GM10266 (cell line): ENCODE results near the gene FNDC5.

ENCODE experiments used
- DNase-seq: peaks from one replicate; pipeline ENCODE4 v3.0.0; 2012; ENCODE audit errors: extremely low spot score
- CTCF ChIP-seq: IDR thresholded peaks from 2 replicates; pipeline ENCODE4 v1.5.1; 2012; ENCODE audit warnings: mild to moderate bottlenecking, low read depth; ENCODE audit not compliant: control insufficient read depth, insufficient read depth; ENCODE audit errors: missing control alignments

Gene FNDC5

DNA sequence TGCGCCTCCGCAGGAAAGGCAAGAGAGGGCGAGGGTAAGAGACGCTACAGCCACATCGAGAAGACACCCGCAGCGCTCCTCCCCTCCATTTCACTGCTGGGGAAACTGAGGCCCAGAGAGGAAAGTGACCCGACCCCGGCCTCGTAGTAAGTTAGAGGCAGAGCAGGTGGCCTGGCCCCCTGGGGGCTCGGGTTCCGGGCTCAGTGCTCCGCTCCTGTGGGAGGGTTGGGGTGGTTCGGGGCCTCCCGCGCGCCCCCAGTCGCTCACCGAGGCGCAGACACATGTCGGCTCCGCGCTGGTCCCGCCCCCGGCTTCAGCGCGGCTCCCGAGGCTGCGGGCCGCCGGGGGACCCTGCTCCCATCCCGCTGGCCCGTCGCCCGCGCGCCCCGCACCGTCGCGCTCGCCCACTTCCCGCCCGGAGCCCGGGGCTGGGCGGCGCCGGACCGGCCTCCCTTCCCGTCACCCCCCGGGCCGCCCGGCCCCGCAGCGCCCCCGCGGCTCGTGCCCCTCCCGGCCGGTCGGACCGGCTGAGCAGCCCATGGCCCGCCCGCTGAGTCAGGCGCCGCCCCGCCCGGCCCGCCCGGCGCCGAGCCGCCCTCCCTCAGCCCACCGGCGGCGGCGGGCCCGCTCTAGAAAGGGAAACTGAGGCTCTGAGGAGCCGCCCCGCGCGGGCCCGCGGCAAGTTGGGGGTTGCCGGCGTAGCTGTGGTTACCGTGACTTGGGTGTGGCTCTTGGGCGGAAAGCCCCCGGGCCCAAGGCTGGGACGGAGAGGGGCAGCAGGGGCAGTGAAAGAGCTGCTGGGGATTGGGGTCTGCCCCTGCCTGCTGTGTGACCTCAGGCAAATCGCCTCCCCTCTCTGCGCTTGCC is 30.5 kb upstream of the FNDC5 start, which contains the start of gene TMEM54:
Gene TMEM54, minus strand, starts transcription at position 434 of the 867 bp plus-strand sequence. Its CDS starts 151 bp downstream, at position 283.
- TF ChIP-seq CTCF: no peak
- DNase-seq: peak; percentile 81

- no peak for TF ChIP-seq CTCF
- DNase-seq: no peak
Observed at GRCh38 chr1:32900371-32900955, 29.8 kb upstream of the FNDC5 start.

GRCh38 chr1:32899586-32900296 is 29.0 kb upstream of the FNDC5 start:
- no peak for DNase-seq
- TF ChIP-seq CTCF: no peak

DNA sequence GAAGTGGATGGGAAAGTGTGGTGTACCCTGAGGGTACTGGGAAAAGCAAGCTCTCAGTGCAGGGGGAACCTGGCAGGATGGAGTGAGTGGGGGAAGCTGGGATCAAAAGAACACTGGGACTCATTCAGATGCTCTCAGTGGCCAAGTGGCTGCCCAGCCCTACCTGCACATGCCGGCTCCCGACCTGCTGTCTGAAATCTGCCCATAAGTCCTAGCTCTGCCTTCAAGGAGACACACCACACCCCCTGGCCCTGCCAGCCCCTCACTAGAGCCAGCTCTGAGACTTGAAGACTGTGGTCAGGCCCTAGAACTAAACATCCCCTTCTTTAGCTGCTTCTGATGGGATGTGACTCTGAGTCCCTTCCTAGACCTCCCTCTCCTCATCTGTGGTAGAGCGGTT is 28.2 kb upstream of the FNDC5 start:
- TF ChIP-seq CTCF: no peak
- no peak for DNase-seq

- no peak for TF ChIP-seq CTCF
- DNase-seq: no peak
Observed at GRCh38 chr1:32898056-32898455, 27.3 kb upstream of the FNDC5 start.

DNA sequence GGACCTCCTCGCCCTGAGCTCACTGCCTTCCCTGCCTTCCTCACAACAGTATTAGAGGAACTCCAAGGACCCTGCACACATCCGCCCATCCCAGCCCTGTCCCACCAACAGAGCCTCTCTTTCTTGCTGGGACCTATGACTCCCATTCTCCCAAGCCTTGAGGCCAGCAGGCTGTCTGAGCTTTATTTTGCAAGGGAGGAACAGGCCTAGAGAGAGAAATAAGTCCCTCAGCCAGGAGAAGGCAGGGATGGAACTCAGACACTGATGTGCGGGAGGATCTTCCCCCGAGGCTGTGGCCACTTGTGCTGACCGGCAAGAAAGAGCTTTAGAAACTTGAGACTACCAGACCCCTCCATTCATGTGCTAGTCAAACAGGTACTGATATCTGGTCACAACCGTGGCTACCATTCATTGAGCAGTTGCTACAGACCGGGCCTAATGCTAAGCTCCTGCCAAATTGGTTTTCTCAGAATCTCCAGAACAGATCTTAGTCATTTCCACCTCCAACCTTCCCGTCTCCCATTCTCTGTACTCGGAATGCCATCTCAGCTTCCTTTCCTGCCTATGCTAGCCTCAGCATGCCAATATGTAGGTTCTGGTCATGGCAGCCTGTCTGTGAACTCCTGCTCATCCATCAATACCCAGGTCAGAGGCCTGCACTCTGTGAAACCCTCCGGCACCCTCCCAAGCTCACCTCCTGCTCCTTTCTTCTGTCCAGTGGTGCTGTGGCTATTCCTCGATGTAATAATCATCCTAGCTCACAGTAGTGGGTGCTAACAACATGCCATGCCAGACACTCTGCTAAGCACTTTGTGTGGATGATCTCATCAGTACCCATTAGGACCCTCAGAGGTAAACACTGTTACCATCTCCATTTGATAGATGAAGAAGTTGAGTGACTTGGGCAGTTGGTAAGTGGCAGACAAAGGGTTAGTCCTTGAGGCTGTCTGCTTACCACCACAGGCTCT is 26.7 kb upstream of the FNDC5 start:
- TF ChIP-seq CTCF: no peak
- no peak for DNase-seq
